Stimulated activated CD4-positive, alpha-beta T cell treated with anti-CD3 and anti-CD28 coated beads, Interleukin-1b, Interleukin-23, amount 100 ng/mL, for 24 hours (primary cell): Measurements from ENCODE around the gene IGDCC3.

ENCODE experiments used
- DNase-seq, 4 experiments: peaks; one replicate each; pipeline ENCODE4 v3.0.0-alpha.2; 2020; ENCODE audit warnings: low read depth in 4 of 4, low spot score in 1 of 4

IGDCC3 gene

DNA sequence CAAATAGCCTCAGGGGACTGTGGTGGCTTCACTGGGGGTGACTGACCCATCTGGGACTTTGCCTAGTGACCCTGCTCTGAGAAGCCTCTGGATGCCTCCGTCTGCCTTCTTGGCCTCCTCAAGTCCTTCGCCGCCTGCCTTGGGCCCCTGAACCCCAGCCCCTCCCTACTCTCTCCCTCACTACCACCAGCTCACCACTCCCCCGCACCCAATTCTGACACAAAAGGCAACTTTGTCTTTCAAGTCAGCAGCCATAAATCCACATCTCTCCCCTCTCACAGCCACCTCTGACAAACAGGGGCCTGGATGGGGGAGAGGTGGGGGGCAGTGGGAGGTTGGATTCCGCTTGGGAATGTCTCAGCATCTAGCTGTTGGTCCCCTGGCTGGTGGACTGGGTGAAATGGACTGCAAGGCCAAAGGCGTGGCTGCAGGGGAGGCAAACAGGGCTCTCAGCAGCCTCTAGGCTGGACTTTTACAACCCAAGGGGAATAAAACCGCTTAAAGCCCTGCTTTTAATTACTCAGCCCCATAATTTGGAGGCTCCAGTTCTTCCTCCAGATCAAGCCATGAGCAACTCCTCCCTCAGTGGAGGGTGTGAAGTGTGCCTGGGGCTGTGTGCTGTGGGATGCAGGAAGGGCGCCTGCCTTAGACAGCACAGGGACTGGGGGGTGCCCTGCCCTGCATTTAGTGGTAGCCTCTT is 33.4 kb downstream of the IGDCC3 start:
- DNase-seq, result no peak

DNA sequence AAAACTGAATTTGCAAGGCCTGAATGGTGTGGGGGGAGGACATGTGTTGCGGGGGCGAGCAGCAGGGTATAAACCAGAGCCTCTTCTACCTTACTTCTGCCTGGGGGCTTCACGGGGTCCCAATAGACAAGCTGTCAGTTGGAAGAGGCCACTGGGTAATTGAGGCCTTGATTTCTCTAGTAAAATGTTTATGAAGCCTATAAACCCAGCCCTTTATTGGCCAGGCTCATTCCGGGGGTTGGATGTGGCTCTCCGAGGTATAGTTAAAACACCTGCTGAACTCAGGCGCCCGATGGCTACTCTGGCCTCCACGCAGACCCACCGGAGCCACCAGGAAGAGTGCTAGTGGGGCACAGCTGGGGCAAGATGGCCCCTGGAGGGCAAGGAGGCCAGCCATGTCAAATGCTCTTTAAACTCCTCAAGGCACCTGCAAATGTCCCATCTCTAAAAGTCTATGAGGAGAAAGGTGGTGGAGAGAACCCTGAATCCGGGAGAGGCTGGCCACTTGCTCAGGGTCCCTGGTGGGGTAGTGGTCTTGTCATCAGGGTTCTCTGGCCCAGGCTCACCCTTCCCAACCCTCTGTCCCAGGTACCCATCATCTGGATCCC is 34.3 kb downstream of the IGDCC3 start:
- DNase-seq, result no peak

DNA sequence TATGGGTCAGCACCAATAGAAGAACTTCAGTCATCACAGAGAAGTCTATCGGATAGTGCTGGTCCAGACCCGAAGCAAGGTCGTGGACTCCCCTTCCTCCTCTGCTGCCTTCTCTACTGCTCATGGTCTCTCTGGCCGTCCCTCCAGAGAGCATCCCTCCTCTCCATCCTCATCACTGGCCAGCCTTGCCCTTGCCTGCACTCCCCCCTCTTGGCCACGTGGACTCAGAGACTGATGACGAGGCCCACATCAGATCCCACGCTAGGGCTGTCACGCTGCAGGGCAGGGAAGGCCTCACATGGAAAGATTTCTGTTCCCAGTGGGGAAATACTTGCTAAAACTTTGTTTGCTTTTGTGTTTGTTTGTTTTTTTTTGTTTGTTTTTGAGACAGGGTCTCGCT is 35.3 kb downstream of the IGDCC3 start:
- no peak for DNase-seq

DNA sequence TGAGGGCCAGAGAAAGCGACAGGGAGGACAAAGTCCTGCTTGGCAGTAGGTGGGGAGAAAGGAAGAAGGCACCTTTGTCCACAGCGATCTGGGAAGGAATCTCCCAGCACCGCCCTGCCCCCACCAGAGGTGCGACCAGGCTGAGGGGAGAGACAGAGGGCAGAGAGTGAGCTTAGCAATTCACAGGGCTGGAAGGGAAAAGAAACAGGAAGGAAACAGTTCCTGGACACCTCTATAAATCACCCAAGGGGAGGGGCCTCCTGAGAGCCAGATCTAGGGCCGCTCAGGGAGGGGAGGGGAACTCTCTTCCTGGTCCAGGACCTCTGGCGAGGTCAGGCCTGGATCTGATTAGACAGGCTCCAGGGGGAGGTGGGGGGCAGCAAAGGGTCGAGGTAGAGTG is 37.9 kb downstream of the IGDCC3 start:
- no peak for DNase-seq

DNA sequence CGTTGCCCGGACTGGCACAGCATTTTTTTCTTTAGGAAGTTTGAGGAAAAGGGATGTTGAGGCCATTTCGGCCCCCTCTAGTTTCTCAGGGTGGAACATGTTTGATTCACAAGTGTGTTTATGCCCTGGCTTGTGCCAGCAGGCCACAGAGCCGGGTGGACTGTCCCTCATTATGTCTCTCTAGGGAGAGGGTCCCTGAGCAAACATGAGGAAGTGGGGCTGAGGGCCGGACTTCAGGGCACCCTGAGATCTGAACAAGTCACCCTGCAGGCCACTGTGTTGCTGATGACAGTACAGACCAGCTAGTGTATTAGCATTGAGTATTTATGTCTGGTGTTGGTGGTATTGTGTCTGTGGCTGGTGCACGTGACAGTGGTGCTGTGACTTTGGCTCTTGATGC is 38.4 kb downstream of the IGDCC3 start:
- DNase-seq, result no peak

DNA sequence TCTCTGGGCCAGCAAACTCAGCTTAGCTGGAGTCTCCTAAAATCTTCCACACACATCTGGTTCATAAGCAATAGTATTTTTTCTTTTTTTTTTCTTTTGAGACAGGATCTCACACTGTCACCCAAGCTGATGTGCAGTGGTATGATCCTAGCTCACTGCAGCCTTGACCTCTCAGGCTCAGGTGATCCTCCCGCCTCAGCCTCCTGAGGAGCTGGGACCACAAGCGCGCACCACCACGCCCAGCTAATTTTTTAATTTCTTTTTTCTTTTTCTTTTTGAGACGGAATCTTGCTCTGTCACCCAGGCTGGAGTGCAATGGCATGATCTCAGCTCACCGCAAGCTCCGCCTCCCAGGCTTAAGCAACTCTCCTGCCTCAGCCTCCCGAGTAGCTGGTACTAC is 39.0 kb downstream of the IGDCC3 start:
- no peak for DNase-seq

DNA sequence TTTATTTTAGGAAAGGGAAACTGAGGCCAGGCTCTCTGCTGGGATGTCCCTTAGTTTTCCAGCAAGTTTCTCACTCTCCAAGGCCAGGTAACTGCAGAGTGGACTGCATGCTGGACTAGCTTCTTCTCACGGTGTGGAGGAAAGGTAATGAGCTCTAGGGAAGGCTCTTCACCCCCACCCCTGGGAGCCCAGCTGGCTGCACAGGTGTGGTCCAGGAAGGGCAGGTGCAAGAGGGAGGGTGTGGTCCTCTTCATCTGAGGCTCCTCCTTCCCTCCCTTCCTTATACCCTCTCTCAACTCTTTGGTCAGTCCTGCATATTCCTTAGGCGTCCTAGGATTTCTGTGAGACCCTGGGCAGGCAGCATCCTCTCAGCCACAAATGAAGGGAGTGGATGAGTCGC is 39.4 kb downstream of the IGDCC3 start:
- no peak for DNase-seq

DNA sequence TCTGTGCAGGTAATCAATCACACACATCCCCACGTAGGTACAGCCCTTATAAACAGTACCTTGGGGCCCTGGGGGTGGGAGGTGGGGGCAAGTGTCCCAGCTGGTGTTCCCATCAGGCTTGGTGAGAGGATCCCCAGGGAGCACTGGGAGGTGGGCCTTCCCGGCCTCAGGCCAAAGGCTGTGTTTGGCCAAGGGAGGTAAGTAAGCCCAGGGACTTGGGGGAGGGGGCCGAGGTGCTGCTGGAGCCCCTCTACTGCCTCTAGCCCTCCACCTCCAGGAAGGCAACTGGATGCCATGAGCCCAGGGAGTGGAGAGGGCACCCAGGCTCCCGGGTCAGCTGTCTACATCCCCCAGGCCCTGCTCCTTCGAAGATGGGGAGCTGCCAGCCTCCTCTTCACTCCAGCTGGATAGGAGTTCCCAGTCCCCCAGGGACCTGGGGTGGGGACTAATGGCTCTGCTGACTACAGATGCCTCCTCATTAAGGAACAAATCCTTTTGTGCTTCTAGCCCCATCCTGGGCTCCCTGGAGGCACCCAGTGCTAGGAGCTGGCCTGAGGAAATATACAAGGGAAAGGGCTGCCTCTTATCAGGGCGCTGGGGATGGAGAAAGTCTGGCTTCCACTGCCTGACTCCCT is 40.2 kb downstream of the IGDCC3 start:
- DNase-seq, result no peak

DNA sequence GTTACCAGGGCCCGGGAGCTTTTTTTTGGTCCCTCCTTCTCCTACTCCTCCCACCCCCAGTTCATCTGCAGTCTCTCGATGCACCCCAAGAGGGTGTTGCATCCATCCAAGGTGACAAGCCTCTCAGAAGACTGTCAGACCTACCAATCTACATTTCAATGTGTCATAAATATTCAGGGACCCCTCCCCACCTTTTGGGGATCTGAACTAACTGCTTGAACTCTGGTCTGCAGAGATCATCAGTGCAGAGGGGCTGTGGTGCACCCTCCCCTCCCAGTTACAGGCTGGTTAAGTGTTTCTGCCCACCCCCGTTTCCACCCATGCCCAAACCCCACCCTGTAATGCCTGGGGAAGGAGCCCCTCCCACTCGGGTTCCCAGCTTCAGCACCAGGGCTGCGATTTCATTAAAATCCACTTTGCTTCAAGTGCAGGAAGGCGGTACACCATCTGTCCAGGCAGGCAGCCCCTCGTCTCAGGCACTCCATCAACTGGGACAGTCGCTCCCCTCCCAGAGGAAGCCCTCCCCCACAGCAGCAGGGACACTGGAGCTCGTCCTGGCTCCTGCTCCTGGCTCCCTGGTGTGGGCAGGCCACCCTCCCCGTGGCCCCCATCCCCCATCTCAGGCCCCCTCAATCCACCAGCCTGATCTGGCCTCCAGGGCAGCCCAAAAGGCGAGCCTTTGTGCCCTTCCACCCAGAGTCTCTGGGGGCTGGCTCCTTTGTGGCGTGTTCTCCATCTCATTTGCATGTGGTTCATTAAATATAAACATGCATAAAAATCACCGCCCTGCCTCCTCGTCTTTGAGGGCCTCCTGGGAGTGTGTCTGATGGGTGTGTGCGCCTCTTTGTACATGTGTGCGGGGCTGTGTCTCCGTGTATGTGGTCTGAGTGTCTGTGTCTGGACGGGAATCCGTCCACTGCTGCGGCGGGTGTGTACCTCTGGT is 41.0 kb downstream of the IGDCC3 start:
- DNase-seq, result no peak

DNA sequence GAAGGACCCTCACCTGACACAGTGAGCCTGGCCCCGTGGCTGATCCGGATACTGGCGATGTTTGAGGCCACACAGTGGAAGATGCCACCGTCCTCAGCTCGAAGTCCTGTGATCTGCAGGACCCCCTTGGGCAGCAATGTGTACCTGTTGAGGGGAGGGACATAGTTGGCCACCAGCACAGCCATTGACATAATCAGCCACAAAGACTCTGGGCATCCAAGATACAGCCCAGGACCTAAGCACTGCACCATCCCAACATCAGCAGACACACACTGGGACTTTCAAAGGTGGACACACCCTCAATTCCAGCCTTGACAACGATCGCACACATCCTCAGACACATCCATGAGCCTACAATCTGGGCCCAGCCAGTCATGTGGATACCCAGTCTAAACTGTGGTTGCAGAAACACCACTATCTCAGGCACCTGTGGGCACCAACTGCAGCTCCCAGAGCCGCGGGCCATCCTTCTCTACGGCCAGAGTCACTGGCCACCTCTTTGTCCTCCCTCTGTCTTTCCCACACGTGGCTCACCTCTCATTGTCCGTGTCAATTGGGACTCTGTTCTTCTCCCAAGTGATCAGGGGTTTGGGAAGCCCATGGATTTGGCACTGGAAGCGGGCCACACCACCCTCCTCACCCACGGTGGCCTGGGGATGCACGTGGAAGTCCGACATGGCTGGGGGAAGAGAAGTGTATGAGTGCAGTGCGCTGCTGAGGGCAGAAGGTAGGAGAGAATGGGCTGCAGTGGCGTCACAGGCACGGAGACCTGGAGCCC is 42.3 kb downstream of the IGDCC3 start:
- DNase-seq, result no peak

DNA sequence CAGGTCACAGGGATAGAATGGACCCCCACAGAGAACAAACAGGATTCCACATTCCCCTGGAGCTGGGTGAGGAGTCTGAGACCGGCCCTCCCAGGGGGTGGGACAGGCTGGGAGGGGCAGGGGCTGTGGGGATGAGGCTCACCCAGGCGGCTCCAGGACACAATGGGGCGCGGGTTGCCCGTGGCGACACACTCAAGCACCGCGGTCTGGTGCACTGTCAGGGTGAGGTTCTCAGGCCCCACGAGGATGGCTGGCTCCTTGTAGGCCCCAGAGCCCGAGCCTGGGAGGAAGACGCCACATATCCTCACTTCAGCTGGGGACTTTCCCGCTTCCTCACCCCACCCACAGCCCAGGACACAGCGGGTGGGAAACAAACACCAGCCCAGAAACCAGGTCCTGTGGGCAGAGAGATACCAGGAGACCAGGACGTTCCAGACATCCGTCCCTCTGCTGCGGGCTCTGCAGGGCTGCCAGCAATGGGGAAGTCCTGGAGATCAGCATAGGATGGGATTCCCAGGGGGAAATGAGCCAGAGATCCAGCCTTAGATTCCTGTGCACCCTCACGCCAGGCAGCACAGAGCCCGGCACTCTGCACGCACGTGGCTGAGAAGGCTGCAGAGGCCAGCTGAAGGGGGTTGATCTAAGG is 43.1 kb downstream of the IGDCC3 start:
- no peak for DNase-seq

DNA sequence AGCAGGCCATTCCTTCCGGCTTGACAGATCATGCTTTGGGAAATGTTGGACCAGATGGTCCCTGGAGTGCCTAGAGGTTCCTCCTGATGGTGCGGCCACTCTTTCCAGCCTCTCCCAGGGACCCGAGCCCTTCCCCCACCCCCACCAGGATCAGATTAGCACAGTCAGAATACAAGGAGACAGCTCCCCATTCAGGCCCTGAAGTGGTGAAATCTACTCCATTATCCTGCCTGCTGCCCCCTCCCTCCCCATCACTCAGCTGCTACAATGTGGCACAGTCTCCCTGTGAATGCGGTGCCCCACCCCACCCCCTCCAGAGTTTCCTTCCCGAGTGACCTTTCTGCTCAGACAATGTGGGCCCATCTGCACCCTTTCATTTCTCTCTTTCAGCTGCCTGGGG is 43.9 kb downstream of the IGDCC3 start:
- DNase-seq, result no peak

DNA sequence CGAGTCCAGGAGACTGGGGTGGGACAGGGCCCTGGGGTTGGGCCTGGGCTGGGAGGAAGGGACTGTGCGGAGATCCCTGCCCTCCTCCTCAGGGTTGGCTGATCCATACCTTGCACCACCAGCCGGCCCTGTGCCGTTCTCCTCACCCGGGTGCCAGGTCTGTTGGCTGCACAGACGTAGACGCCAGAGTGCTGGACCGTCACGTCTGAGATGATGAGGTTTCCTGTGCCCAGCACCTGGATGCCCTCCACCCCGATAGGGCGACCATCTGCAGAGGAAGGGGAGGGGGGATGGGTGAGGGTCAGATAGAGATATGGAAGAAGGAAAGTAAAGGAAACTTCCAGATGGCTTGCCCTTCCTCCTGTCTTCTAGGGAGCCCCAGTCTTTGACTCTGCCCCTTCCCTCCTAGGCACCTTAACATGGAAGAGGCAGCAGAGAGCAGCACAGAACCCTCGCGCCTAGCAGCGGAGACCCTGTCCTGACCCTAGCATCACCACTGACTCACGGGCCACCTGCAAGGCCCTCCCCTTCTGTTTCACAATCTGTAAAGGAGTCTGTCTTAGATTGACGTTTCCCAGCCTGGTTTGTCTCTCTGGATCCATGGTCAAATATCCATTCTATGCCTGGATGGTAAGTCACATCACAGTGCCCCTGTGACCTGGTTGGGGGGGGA is 44.5 kb downstream of the IGDCC3 start:
- no peak for DNase-seq

DNA sequence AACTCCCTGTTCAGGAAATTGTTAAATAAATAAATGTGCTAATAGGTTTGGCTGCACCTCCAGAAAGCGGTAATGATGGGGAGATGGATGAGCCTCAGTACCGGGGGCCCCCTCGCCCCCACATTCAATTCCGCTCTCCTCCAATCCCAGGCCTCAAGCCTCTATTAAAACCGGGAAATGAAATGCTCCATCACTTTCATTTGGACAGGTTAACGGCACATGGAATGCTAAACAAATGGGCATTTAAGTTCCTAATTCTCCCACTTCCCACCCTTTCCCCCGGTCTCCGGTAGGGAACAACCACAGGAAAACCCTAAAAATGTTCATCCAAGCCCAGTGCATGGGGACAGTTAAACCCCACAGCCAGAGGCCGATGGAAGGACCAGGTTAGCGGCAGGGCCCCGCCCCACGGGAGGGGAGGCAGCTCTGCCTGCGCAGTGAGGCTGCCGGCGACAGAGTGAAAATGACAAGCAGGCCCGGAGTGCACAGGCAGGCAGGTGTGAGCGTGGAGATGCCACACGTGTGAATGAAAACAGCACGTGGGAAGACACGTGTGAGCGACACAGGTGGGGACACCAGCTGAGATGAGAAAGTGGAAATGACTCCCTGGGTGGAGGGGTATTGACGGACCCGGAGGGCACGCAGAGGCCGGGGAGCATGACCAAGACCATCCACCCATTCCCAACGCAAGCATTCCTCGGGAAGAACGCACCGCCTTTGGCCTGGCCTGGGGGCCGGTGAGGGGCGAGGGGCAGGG is 45.2 kb downstream of the IGDCC3 start:
- no peak for DNase-seq

DNA sequence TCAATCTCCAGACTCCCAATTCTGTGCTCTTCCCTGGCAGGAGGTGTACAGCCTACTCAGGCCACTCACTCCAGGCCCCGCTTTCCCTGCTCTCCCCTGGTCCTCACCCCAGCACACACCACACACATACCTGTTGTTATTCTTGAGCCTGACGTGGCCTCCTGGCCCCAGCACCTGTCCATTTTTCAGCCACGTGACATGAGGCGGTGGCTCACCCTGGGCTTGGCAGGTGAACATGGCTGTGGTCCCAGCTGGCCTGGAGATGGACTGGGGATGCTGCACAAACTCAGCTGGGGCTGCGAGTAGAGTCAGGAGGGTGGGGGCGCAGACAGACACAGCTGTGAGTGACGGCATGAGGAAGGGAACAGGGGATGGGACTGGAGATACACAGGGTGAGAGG is 46.0 kb downstream of the IGDCC3 start:
- no peak for DNase-seq

DNA sequence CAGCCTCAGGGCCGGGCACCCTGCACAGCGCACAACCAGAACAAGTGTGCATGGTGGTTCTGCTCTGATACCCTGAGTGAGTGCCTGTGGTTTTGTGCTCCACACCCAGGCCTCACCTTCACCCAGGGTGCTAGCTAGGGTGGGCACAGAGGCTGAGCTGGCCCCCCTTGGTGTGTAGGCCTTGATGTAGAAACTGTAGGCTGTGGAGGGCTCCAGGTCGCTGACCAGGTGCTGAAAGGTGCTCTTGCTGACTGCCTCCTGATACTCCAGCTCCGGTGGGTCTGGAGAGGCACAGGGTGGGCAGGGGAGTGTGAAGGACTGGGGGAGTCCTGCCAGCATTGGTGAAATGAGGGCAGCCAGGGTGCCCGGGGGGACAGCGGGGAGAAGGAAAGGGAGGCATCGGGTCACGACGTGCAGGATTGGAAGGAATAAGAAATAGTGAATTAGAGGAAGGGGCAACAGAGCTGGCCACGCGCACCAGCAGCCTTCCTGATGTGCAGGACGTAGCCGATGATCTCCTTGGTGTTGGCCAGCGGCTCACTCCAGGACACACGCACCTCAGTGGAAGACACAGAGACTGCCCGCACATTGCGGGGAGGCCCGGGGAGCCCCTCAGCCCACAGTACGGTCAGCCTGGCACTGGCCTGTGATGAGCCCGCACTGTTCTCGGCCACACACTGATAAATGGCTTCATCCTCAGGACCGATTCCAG is 46.7 kb downstream of the IGDCC3 start:
- no peak for DNase-seq

DNA sequence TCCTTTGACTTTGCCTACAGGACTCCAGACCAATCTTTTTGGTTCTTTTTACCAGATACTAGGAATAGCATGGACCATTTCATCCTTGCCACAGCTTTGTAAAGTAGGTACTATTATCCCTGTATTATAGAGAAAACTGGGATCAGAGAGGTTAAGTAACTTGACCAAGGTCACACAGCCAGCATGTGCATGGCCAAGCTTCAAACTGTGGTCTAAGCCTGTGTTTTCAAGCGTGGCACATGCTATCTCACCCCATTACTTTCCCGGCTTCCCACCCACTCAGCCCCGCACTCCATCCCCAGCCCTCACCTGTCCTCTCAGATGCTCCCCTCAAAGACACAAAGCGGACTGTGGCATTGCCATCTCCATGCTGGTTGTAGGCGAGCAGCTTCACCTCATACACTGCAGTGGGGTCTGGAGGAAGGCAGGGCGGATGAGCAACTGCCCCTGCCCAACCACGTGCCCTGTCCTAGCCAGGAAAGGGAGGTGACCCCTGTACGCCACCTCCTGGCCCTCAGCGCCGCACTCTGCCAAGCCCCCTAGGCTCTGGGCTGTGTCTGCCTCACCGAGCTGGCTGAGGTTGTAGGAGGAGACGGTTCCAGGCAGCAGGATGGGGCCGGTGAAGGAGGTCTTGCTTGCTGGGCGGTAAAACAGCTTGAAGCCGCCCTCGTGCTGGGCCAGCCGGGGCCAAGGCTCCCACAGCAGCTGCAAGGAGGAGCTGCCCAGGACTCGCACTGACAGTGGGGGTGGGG is 47.6 kb downstream of the IGDCC3 start:
- DNase-seq, result no peak
